Measurements from ENCODE around the gene SLC19A2. TPM values are rescaled to one million over a fixed set of nuclear protein-coding genes. Genes with fewer than 3 reads are reported as not detected.

The SLC19A2 gene
- total and polyA plus RNA-seq, 7 donors, result 1.2 to 31.3 (median 21.0) TPM

DNA sequence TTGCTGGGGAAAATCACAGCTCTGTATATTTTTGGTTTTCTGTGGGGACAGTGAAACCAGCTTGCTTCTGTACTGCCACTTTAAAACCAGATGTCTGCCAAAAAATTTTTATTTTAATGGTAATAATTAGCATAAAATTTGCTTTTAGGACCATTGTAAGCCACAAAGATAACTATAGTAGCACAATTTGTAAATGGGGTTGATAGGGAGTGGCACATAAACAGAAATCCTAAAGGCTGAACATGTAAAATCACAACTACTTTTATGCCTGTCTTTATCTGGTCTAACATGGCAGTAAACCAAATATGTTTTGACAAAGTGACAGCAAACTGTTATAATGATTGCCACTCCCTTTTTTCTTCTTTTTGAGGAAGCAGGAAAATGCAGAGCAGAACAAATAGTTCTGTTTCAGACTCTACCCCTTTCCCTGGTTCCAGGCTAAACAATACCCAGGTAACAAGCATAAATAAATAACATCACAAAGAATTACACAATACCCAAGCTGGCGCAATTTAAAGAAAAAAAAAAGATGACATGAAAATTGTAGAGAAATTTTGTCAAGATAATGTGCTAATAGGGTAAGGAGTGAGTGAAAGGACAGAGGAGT, 34.4 kb downstream of the SLC19A2 start:
- no peak for DNase-seq
- intact Hi-C loops (cut with DNase I), result no loop called here
- TF ChIP-seq POLR2AphosphoS5 (IDR thresholded peaks at IDR 0.05), result no peak
- Histone ChIP-seq H3K27me3 (no peaks in the 10 kb centered on the region), H3K27ac (no peak overlapping the region), H3K4me1 (no peaks in the 10 kb centered on the region), H3K9me3 (no peaks in the 10 kb centered on the region), H3K36me3 (no peaks in the 10 kb centered on the region), H3K4me3 (no peak overlapping the region)
- WGBS, 2 donors, result 16 to 65% methylated on average over 1 of the region's 1 CpG

- TF ChIP-seq, protein P1, sequence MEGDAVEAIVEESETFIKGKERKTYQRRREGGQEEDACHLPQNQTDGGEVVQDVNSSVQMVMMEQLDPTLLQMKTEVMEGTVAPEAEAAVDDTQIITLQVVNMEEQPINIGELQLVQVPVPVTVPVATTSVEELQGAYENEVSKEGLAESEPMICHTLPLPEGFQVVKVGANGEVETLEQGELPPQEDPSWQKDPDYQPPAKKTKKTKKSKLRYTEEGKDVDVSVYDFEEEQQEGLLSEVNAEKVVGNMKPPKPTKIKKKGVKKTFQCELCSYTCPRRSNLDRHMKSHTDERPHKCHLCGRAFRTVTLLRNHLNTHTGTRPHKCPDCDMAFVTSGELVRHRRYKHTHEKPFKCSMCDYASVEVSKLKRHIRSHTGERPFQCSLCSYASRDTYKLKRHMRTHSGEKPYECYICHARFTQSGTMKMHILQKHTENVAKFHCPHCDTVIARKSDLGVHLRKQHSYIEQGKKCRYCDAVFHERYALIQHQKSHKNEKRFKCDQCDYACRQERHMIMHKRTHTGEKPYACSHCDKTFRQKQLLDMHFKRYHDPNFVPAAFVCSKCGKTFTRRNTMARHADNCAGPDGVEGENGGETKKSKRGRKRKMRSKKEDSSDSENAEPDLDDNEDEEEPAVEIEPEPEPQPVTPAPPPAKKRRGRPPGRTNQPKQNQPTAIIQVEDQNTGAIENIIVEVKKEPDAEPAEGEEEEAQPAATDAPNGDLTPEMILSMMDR (IDR thresholded peaks at IDR 0.05), result no peak
- no peak for TF ChIP-seq POLR2AphosphoS5 (IDR thresholded peaks at IDR 0.05)
- TF ChIP-seq POLR2A (IDR thresholded peaks at IDR 0.05), result no peak
- no peak for TF ChIP-seq EP300 (IDR thresholded peaks at IDR 0.05)
- Histone ChIP-seq H3K27ac (no peak overlapping the region), H3K4me1 (no peaks in the 10 kb centered on the region), H3K4me3 (no peak overlapping the region), H3K27me3 (no peaks in the 10 kb centered on the region), H3K36me3 (no peaks in the 10 kb centered on the region), H3K9me3 (no peaks in the 10 kb centered on the region)
- WGBS, 2 donors, result 12 to 44% methylated on average over 3 of the region's 3 CpGs
- intact Hi-C loops (cut with DNase I), result no loop called here
- DNase-seq, result no peak
Measured at GRCh38 chr1:169443923-169444322, 41.8 kb downstream of the SLC19A2 start.

GRCh38 chr1:169427081-169427641, 58.6 kb downstream of the SLC19A2 start, which contains the start of gene CCDC181:
Gene CCDC181 (minus strand): TSS chr1:169427474. CDS start chr1:169424927, 2,547 bp downstream.
- Histone ChIP-seq H3K4me3 (peak within 1 kb of the TSS; percentile 31 to 50 (median 44)), H3K9me3 (no peaks in the 10 kb centered on the region), H3K36me3 (no peaks in the 10 kb centered on the region), H3K27me3 (peaks cover 0 to 26% (median 0%) of the 10 kb centered on the region in 3 donors), H3K4me1 (peaks cover 0 to 8% (median 0%) of the 10 kb centered on the region in 4 donors), H3K27ac (no peak within 1 kb of the TSS)
- no peak for TF ChIP-seq POLR2A (IDR thresholded peaks at IDR 0.05)
- peak in 1 of 4 donors; percentile 30 for TF ChIP-seq POLR2AphosphoS5 (IDR thresholded peaks at IDR 0.05)
- TF ChIP-seq, protein P1 (IDR thresholded peaks at IDR 0.05), result no peak
- no peak for TF ChIP-seq EP300 (IDR thresholded peaks at IDR 0.05)
- DNase-seq, result peak; percentile 65
- intact Hi-C loops (cut with DNase I), result no loop called here
- 2 to 9% methylated on average over 29 of the region's 29 CpGs for WGBS, 2 donors

GRCh38 chr1:169426174-169426705, 59.5 kb downstream of the SLC19A2 start:
- WGBS, 2 donors, result 73 to 79% methylated on average over 6 of the region's 6 CpGs
- TF ChIP-seq POLR2A (IDR thresholded peaks at IDR 0.05), result no peak
- TF ChIP-seq POLR2AphosphoS5 (IDR thresholded peaks at IDR 0.05), result no peak
- TF ChIP-seq, protein P1 (IDR thresholded peaks at IDR 0.05), result no peak
- no peak for TF ChIP-seq EP300 (IDR thresholded peaks at IDR 0.05)
- no peaks in the 10 kb centered on the region for H3K9me3 ChIP-seq
- H3K4me1 ChIP-seq, result peaks cover 0 to 8% (median 0%) of the 10 kb centered on the region in 4 donors
- H3K27ac ChIP-seq, result no peak overlapping the region
- no peaks in the 10 kb centered on the region for H3K36me3 ChIP-seq
- intact Hi-C loops (cut with DNase I), result no loop called here
- DNase-seq, result no peak
- H3K27me3 ChIP-seq, result peaks cover 0 to 26% (median 0%) of the 10 kb centered on the region in 3 donors
- H3K4me3 ChIP-seq, result no peak overlapping the region

GRCh38 chr1:169421309-169421708, 64.4 kb downstream of the SLC19A2 start:
- H3K27ac ChIP-seq, result no peak overlapping the region
- no peaks in the 10 kb centered on the region for H3K9me3 ChIP-seq
- peaks cover 0 to 4% (median 0%) of the 10 kb centered on the region in 3 donors for H3K27me3 ChIP-seq
- H3K4me1 ChIP-seq, result no peaks in the 10 kb centered on the region
- intact Hi-C loops (cut with DNase I), result no loop called here
- 91 to 92% methylated on average over 5 of the region's 5 CpGs for WGBS, 2 donors
- DNase-seq, result no peak
- H3K36me3 ChIP-seq, result no peaks in the 10 kb centered on the region
- TF ChIP-seq POLR2A (IDR thresholded peaks at IDR 0.05) (no peak), POLR2AphosphoS5 (IDR thresholded peaks at IDR 0.05) (no peak), EP300 (IDR thresholded peaks at IDR 0.05) (no peak)
- TF ChIP-seq, protein P1 (IDR thresholded peaks at IDR 0.05), result no peak
- H3K4me3 ChIP-seq, result no peak overlapping the region
